Breast epithelium (tissue), 4 donors: Measurements from ENCODE around the gene SLC5A11. TPM values are rescaled to one million over a fixed set of nuclear protein-coding genes. Genes with fewer than 3 reads are reported as not detected.

Source experiments
- DNase-seq, 2 donors: peaks; one replicate each; pipeline ENCODE4 v3.0.0-alpha.2; 2019; ENCODE audit warnings: low spot score in 2 of 2
- H3K27ac ChIP-seq, 2 donors: fragments of 200-600 bp; sonication (generic) in 1 of 2; one replicate each; pipeline ENCODE4 v1.5.1; 2016 to 2019; ENCODE audit warnings: mild to moderate bottlenecking in 1 of 2
- H3K27me3 ChIP-seq, 2 donors: fragments of 200-600 bp; sonication (generic) in 1 of 2; one replicate each; pipeline versions ENCODE4 v1.5.1 to v1.6.0; 2017 to 2019; ENCODE audit warnings: control low read depth in 1 of 2, mild to moderate bottlenecking in 1 of 2
- H3K36me3 ChIP-seq: fragments of 200-600 bp; one replicate; pipeline ENCODE4 v1.5.1; 2019
- H3K4me1 ChIP-seq, 2 donors: fragments of 200-600 bp; sonication (generic); one replicate each; pipeline ENCODE4 v1.5.1; 2016 to 2019; ENCODE audit warnings: control low read depth in 1 of 2
- H3K4me3 ChIP-seq, 3 donors: fragments of 200-600 bp; sonication (generic); 1 replicate in 2 of 3; 2 replicates in 1 of 3; pipeline ENCODE4 v1.5.1; 2016 to 2019; ENCODE audit warnings: mild to moderate bottlenecking in 3 of 3, moderate library complexity in 2 of 3
- H3K9me3 ChIP-seq, 2 donors: fragments of 200-600 bp; sonication (generic) in 1 of 2; one replicate each; pipeline ENCODE4 v1.5.1; 2016 to 2019; ENCODE audit warnings: control low read depth in 1 of 2
- CTCF ChIP-seq, 3 donors: fragments of 450-650 bp; IDR thresholded peaks; one replicate each; pipeline ENCODE4 v1.5.1; 2016 to 2017; ENCODE audit warnings: antibody characterized with exemption in 3 of 3, mild to moderate bottlenecking in 3 of 3, moderate library complexity in 3 of 3
- POLR2A ChIP-seq: fragments of 450-650 bp; IDR thresholded peaks from one replicate; pipeline ENCODE4 v1.6.1; 2016; ENCODE audit warnings: antibody characterized with exemption, mild to moderate bottlenecking, moderate library complexity
- POLR2AphosphoS5 ChIP-seq, 3 donors: sonication (generic); formaldehyde crosslinking; IDR thresholded peaks; one replicate each; pipeline ENCODE4 v1.6.1; 2017; ENCODE audit warnings: antibody characterized with exemption in 3 of 3
- intact Hi-C: fragments of 100-400 bp; cut with DNase I; formaldehyde crosslinking; loops from one replicate; pipeline ENCODE4 v1.15.1; 2023; ENCODE audit warnings: low total_unique reads
- total RNA-seq, 3 donors: library from RNA; depleted of rRNA; stranded (reverse); fragments of >200 nt; gene quantifications; one replicate each; pipeline ENCODE4 v1.1.0, GENCODE V29; 2016

Gene SLC5A11
- total RNA-seq, 3 donors from 2014 or later: 0.16 to 1.8 (median 0.66) TPM

GRCh38 chr16:24936151-24936550 lies 90.4 kb downstream of the SLC5A11 start:
- Histone ChIP-seq H3K9me3 (no peaks in the 10 kb centered on the region), H3K4me3 (no peak overlapping the region), H3K4me1 (no peaks in the 10 kb centered on the region), H3K36me3 (peaks cover 4% of the 10 kb centered on the region), H3K27ac (no peak overlapping the region), H3K27me3 (no peaks in the 10 kb centered on the region)
- no peak for TF ChIP-seq CTCF (IDR thresholded peaks at IDR 0.05)
- TF ChIP-seq POLR2AphosphoS5 (IDR thresholded peaks at IDR 0.05): no peak
- no peak for TF ChIP-seq POLR2A
- intact Hi-C loops: no loop called here
- no peak for DNase-seq

- intact Hi-C loops: no loop called here
- H3K36me3 ChIP-seq: no peaks in the 10 kb centered on the region
- DNase-seq: no peak
Observed at GRCh38 chr16:24939224-24939623, 93.5 kb downstream of the SLC5A11 start.

GRCh38 chr16:24939738-24940137 lies 94.0 kb downstream of the SLC5A11 start:
- intact Hi-C loops: no loop called here
- H3K9me3 ChIP-seq: no peaks in the 10 kb centered on the region
- H3K27ac ChIP-seq: no peak overlapping the region
- TF ChIP-seq POLR2AphosphoS5 (IDR thresholded peaks at IDR 0.05) (no peak), CTCF (IDR thresholded peaks at IDR 0.05) (no peak), POLR2A (no peak)
- no peak for DNase-seq
- H3K27me3 ChIP-seq: no peaks in the 10 kb centered on the region
- no peaks in the 10 kb centered on the region for H3K4me1 ChIP-seq
- no peaks in the 10 kb centered on the region for H3K36me3 ChIP-seq
- H3K4me3 ChIP-seq: no peak overlapping the region

More at GRCh38 chr16:24939224-24939623, 93.5 kb downstream of the SLC5A11 start:
- no peaks in the 10 kb centered on the region for H3K9me3 ChIP-seq
- H3K27ac ChIP-seq: no peak overlapping the region
- no peaks in the 10 kb centered on the region for H3K4me1 ChIP-seq
- no peaks in the 10 kb centered on the region for H3K27me3 ChIP-seq
- TF ChIP-seq POLR2AphosphoS5 (IDR thresholded peaks at IDR 0.05) (no peak), POLR2A (no peak), CTCF (IDR thresholded peaks at IDR 0.05) (no peak)
- H3K4me3 ChIP-seq: no peak overlapping the region

- H3K27ac ChIP-seq: no peak overlapping the region
- intact Hi-C loops: no loop called here
- H3K4me3 ChIP-seq: no peak overlapping the region
- TF ChIP-seq CTCF (IDR thresholded peaks at IDR 0.05) (no peak), POLR2A (no peak), POLR2AphosphoS5 (IDR thresholded peaks at IDR 0.05) (no peak)
- H3K9me3 ChIP-seq: no peaks in the 10 kb centered on the region
- no peaks in the 10 kb centered on the region for H3K27me3 ChIP-seq
- H3K36me3 ChIP-seq: peaks cover 6% of the 10 kb centered on the region
- DNase-seq: no peak
- no peaks in the 10 kb centered on the region for H3K4me1 ChIP-seq
Observed at GRCh38 chr16:24943471-24943870, 97.7 kb downstream of the SLC5A11 start.

- H3K36me3 ChIP-seq: peaks cover 11% of the 10 kb centered on the region
- H3K4me1 ChIP-seq: no peaks in the 10 kb centered on the region
- no peaks in the 10 kb centered on the region for H3K27me3 ChIP-seq
- no peaks in the 10 kb centered on the region for H3K9me3 ChIP-seq
- intact Hi-C loops: no loop called here
- H3K4me3 ChIP-seq: no peak overlapping the region
- no peak for TF ChIP-seq CTCF (IDR thresholded peaks at IDR 0.05)
- no peak for TF ChIP-seq POLR2AphosphoS5 (IDR thresholded peaks at IDR 0.05)
- no peak for TF ChIP-seq POLR2A
- no peak for DNase-seq
- H3K27ac ChIP-seq: no peak overlapping the region
Observed at GRCh38 chr16:24944206-24944605, 98.4 kb downstream of the SLC5A11 start.
